GM12874 (cell line): Measurements from ENCODE around the gene C2orf42.

ENCODE experiments used
- CTCF ChIP-seq: IDR thresholded peaks from 2 replicates; pipeline ENCODE4 v1.5.1; 2011; ENCODE audit warnings: low read depth, mild to moderate bottlenecking, control low read depth, low read length, moderate library complexity; ENCODE audit not compliant: insufficient read depth

C2orf42 gene

GRCh38 chr2:70116936-70117552, 73.8 kb downstream of the C2orf42 start:
- no peak for TF ChIP-seq CTCF

GRCh38 chr2:70115646-70116442, 75.0 kb downstream of the C2orf42 start:
- TF ChIP-seq CTCF: no peak

GRCh38 chr2:70113359-70114070, 77.3 kb downstream of the C2orf42 start:
- TF ChIP-seq CTCF: no peak

- TF ChIP-seq CTCF: no peak
Measured at GRCh38 chr2:70111752-70112591, 78.8 kb downstream of the C2orf42 start.

GRCh38 chr2:70104231-70105111, 86.3 kb downstream of the C2orf42 start:
- no peak for TF ChIP-seq CTCF

GRCh38 chr2:70103531-70104061, 87.2 kb downstream of the C2orf42 start:
- no peak for TF ChIP-seq CTCF
